Erythroblast (primary cell): ENCODE measurements around the gene SHKBP1.

Experiments used
- GATA1 ChIP-seq: IDR thresholded peaks from 2 replicates; pipeline ENCODE4 v1.6.1; 2011; ENCODE audit warnings: low read depth, mild to moderate bottlenecking, control low read depth, low read length, moderate library complexity
- POLR2A ChIP-seq: IDR thresholded peaks from 2 replicates; pipeline ENCODE4 v1.6.1; 2011; ENCODE audit warnings: mild to moderate bottlenecking, low read length

DNA sequence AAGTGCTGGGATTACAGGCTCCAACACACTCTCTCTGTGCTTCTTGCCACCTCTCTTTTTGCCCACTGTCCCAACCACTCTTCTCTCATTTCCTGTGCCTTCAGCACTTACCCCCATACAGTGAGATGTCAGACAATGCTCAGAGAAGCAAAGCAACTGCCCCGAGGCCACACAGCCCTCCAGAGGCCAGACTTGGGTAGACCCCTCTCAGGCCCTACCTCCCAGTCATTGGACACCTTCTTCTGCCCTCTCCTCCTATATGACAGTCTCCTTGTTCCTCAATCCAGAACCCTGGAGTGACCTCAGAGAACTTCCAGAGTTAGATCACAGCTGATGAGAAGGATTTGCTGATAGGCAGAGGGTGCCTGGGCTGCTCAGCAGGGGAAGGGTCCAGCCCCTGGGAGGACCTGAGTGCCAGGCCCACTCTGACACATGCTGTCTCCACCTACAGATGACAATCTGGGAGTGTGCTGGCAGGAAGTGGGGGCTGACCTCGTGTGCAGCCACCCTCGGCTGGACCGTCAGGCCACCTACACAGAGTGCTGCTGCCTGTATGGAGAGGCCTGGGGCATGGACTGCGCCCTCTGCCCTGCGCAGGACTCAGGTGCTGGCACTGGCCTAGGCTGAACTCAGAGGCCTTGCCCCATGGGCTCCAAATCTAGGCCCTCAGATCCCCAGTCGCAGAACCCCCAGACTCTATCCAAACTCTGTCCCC lies 48.9 kb downstream of the SHKBP1 start:
- TF ChIP-seq POLR2A (no peak), GATA1 (no peak)
